Right lung (tissue), 5 donors: ENCODE data around the gene GNAS-AS1. TPM values are rescaled to one million over a fixed set of nuclear protein-coding genes. Genes with fewer than 3 reads are reported as not detected.

Experiments used
- DNase-seq, 2 donors: peaks; one replicate each; pipeline ENCODE4 v3.0.0-alpha.2; 2013
- polyA plus RNA-seq, 5 donors: library from polyadenylated mRNA; unstranded; fragments of 120-200 nt; gene quantifications; one replicate each; pipeline versions ENCODE4 v1.2.1 to v1.2.3, GENCODE V29; 2013; ENCODE audit warnings: inconsistent platforms in 1 of 5, low replicate concordance in 1 of 5; ENCODE audit not compliant: insufficient read length in 5 of 5, insufficient read depth in 1 of 5

GNAS-AS1 gene
- polyA plus RNA-seq, 5 donors = 0.55 to 0.89 (median 0.82) TPM

- no peak for DNase-seq
Measured at GRCh38 chr20:58888103-58888502, 37.4 kb upstream of the GNAS-AS1 start.

GRCh38 chr20:58886546-58886945 is 35.8 kb upstream of the GNAS-AS1 start:
- no peak for DNase-seq

- DNase-seq = no peak
Measured at GRCh38 chr20:58884966-58885365, 34.3 kb upstream of the GNAS-AS1 start.

GRCh38 chr20:58883241-58883691 is 32.6 kb upstream of the GNAS-AS1 start:
- DNase-seq = no peak

- DNase-seq = no peak
Measured at GRCh38 chr20:58882704-58883089, 32.0 kb upstream of the GNAS-AS1 start.

GRCh38 chr20:58880994-58881752 is 30.5 kb upstream of the GNAS-AS1 start:
- DNase-seq = no peak

GRCh38 chr20:58880441-58880840 is 29.7 kb upstream of the GNAS-AS1 start:
- no peak for DNase-seq

- DNase-seq = no peak
Measured at GRCh38 chr20:58878399-58878798, 27.7 kb upstream of the GNAS-AS1 start.

- DNase-seq = no peak
Measured at GRCh38 chr20:58877976-58878360, 27.3 kb upstream of the GNAS-AS1 start.

GRCh38 chr20:58877050-58877975 is 26.6 kb upstream of the GNAS-AS1 start:
- no peak for DNase-seq

- no peak for DNase-seq
Measured at GRCh38 chr20:58876437-58876836, 25.7 kb upstream of the GNAS-AS1 start.

- DNase-seq = no peak
Measured at GRCh38 chr20:58875541-58876134, 24.9 kb upstream of the GNAS-AS1 start.

GRCh38 chr20:58875111-58875510 is 24.4 kb upstream of the GNAS-AS1 start:
- DNase-seq = no peak

- DNase-seq = no peak
Measured at GRCh38 chr20:58874469-58874868, 23.8 kb upstream of the GNAS-AS1 start.

- no peak for DNase-seq
Measured at GRCh38 chr20:58871533-58872102, 20.9 kb upstream of the GNAS-AS1 start.

- DNase-seq = peak in 1 of 2 donors; percentile 67
Measured at GRCh38 chr20:58870293-58871014, 19.8 kb upstream of the GNAS-AS1 start.

- no peak for DNase-seq
Measured at GRCh38 chr20:58869662-58870227, 19.0 kb upstream of the GNAS-AS1 start.

- DNase-seq = no peak
Measured at GRCh38 chr20:58868795-58869194, 18.1 kb upstream of the GNAS-AS1 start.

GRCh38 chr20:58867211-58867610 is 16.5 kb upstream of the GNAS-AS1 start:
- DNase-seq = no peak

- DNase-seq = no peak
Measured at GRCh38 chr20:58865843-58866242, 15.1 kb upstream of the GNAS-AS1 start.

- DNase-seq = no peak
Measured at GRCh38 chr20:58864346-58864745, 13.6 kb upstream of the GNAS-AS1 start.
